ENCODE data around the gene CDH8.

The CDH8 gene

GRCh38 chr16:62010186-62010585, 26.1 kb downstream of the CDH8 start:
- H3K36me3 Mint-ChIP-seq (ENCODE audit: low read depth), result no peaks in the 10 kb centered on the region
- H3K9me3 Mint-ChIP-seq, result peaks cover 9% of the 10 kb centered on the region
- H3K4me1 Mint-ChIP-seq (ENCODE audit: low read depth), result no peaks in the 10 kb centered on the region
- no peak overlapping the region for H3K4me3 Mint-ChIP-seq
- H3K27ac Mint-ChIP-seq, result no peak overlapping the region
- no peaks in the 10 kb centered on the region for H3K27me3 Mint-ChIP-seq

DNA sequence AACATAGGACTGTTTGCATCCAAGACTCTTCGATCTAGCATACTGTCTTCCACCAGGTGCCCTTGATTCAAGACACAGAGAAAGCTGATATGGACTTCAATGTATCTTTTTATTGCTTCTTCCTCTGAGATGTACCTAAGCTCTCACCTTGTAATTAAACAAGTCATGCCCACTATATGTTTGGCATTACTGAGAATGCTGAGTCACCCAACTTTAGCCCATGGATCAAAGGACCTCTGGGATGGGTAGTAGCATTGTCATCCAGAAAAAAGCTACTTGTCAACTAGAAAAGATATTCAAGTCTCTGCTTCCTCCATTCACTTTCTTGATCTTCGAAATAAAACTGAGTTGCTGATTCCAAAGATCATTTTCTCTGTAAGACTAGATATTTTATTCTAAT, 37.8 kb downstream of the CDH8 start:
- Mint-ChIP-seq H3K9me3 (peaks cover 12% of the 10 kb centered on the region), H3K27ac (no peak overlapping the region), H3K4me1 (ENCODE audit: low read depth) (no peaks in the 10 kb centered on the region), H3K36me3 (ENCODE audit: low read depth) (no peaks in the 10 kb centered on the region), H3K27me3 (no peaks in the 10 kb centered on the region), H3K4me3 (no peak overlapping the region)

DNA sequence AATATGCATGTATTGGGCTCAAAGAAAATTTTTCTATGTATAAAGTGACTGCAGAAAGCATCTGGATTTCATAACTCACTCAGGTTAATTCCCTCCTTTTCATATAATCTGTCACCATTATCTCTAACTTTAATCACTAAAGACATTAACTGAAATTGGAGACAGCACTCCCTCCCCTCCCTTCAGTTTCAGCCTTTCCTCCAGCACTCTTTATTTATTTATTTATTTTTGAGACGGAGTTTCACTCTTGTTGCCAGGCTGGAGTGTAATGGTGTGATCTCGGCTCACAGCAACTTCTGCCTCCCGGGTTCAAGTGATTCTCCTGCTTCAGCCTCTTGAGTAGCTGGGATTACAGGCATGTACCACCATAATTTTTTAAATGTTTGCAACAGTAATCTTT, 43.1 kb downstream of the CDH8 start:
- no peaks in the 10 kb centered on the region for H3K4me1 Mint-ChIP-seq (ENCODE audit: low read depth)
- no peaks in the 10 kb centered on the region for H3K36me3 Mint-ChIP-seq (ENCODE audit: low read depth)
- no peaks in the 10 kb centered on the region for H3K27me3 Mint-ChIP-seq
- H3K4me3 Mint-ChIP-seq, result no peak overlapping the region
- H3K9me3 Mint-ChIP-seq, result peaks cover 20% of the 10 kb centered on the region
- no peak overlapping the region for H3K27ac Mint-ChIP-seq

GRCh38 chr16:61987474-61988012, 48.7 kb downstream of the CDH8 start:
- Mint-ChIP-seq H3K9me3 (peaks cover 16% of the 10 kb centered on the region), H3K4me1 (ENCODE audit: low read depth) (no peaks in the 10 kb centered on the region), H3K36me3 (ENCODE audit: low read depth) (no peaks in the 10 kb centered on the region), H3K27ac (no peak overlapping the region), H3K4me3 (no peak overlapping the region), H3K27me3 (no peaks in the 10 kb centered on the region)

DNA sequence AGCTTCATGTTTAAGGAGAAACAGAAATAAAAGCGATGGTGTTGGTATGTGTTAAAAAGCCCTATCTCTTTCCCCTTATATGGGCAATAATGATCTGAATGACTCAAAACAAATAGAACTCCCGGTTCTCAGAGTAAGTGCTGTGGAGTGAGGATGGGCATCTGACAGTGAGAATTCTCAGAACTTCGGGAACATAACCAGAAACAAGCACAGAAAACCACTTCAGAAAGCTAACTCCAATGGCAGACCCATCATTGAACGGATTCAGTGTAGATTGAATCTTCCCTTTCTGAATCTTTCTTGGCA, 67.2 kb downstream of the CDH8 start:
- Mint-ChIP-seq H3K27ac (no peak overlapping the region), H3K27me3 (no peaks in the 10 kb centered on the region), H3K4me1 (ENCODE audit: low read depth) (no peaks in the 10 kb centered on the region), H3K36me3 (ENCODE audit: low read depth) (no peaks in the 10 kb centered on the region), H3K4me3 (no peak overlapping the region), H3K9me3 (peaks cover 20% of the 10 kb centered on the region)

DNA sequence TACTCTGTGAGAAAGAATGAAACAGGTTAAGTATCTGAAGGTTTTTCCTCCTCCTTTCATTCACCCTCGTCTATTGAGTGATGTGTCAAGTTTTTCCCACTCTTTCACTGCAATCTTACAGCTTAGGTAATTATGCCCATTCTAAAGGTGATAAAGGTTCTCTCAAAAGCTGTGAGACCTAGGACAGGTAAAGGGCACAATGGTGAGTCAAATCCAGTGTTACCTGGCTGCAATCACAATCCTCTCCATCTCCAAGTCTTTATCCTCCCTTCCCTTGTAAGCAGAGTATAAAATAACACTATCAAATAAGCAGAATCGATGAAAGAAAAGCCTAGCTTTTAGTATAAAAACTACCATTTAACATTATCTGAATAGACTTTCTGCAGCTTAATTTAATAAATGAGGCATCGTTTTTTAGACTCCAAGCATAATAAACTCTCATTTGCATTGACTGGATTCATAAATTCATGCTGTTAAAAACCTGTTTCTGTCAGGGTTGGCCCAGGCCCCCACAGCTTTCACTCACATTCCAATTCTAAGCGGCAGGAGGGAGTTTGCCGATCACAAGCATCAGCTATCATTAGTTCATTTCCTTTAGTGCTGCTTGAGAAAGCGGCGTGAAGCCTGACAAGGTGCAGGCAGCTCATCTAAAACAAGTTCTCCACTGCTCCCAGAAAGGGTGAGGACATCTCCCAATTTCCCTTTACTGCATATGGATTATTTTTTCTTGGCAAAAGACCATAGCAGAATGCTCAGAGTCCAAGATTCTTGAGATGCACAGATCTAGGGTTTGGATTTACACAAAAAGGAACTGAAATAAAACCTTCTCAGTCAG, 67.8 kb downstream of the CDH8 start:
- H3K36me3 Mint-ChIP-seq (ENCODE audit: low read depth), result no peaks in the 10 kb centered on the region
- no peaks in the 10 kb centered on the region for H3K4me1 Mint-ChIP-seq (ENCODE audit: low read depth)
- H3K9me3 Mint-ChIP-seq, result peaks cover 19% of the 10 kb centered on the region
- no peak overlapping the region for H3K27ac Mint-ChIP-seq
- no peaks in the 10 kb centered on the region for H3K27me3 Mint-ChIP-seq
- no peak overlapping the region for H3K4me3 Mint-ChIP-seq

DNA sequence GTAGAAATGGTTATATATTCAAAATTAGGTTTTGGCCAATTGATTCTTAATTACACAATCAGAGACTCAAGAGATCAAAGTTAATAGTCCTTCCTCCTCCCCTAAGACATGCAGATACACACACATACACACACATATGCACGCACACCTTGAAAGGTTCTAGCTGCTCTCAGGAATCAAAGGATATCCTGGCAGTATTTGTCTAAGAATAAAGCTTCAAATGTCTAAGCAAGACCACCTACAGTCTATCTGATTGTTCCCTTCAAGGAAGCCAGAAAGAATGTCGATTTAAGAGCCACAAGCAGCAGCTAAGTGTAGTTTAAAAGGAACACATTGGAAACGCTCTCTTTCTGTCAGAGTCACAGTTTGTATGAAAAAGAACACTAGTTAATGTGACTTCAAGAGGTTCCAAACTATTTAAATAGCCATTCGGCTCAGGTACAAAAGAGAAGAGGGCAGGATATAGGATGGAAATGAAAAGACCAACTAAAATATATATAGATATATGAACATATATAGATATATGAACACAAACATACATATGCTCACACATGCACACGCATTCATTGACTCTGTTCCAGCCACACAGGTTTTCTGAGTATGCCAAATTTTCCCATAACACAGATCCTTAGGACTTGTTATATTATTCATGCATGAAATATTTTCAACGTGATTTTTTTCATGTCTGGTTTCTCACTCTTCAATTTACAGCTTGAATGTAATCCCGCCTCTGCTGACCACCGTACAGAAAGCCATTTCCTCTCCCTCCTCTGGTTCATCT, 79.0 kb downstream of the CDH8 start:
- Mint-ChIP-seq H3K27me3 (no peaks in the 10 kb centered on the region), H3K9me3 (peaks cover 18% of the 10 kb centered on the region), H3K4me3 (no peak overlapping the region), H3K4me1 (ENCODE audit: low read depth) (no peaks in the 10 kb centered on the region), H3K27ac (no peak overlapping the region), H3K36me3 (ENCODE audit: low read depth) (no peaks in the 10 kb centered on the region)

- Mint-ChIP-seq H3K4me3 (no peak overlapping the region), H3K9me3 (peaks cover 12% of the 10 kb centered on the region), H3K27me3 (no peaks in the 10 kb centered on the region), H3K36me3 (ENCODE audit: low read depth) (no peaks in the 10 kb centered on the region), H3K27ac (no peak overlapping the region), H3K4me1 (ENCODE audit: low read depth) (no peaks in the 10 kb centered on the region)
Measured at GRCh38 chr16:61952841-61953240, 83.4 kb downstream of the CDH8 start.

GRCh38 chr16:61948414-61948813, 87.8 kb downstream of the CDH8 start:
- Mint-ChIP-seq H3K36me3 (ENCODE audit: low read depth) (no peaks in the 10 kb centered on the region), H3K4me3 (no peak overlapping the region), H3K9me3 (peaks cover 15% of the 10 kb centered on the region), H3K27ac (no peak overlapping the region), H3K4me1 (ENCODE audit: low read depth) (no peaks in the 10 kb centered on the region), H3K27me3 (no peaks in the 10 kb centered on the region)

DNA sequence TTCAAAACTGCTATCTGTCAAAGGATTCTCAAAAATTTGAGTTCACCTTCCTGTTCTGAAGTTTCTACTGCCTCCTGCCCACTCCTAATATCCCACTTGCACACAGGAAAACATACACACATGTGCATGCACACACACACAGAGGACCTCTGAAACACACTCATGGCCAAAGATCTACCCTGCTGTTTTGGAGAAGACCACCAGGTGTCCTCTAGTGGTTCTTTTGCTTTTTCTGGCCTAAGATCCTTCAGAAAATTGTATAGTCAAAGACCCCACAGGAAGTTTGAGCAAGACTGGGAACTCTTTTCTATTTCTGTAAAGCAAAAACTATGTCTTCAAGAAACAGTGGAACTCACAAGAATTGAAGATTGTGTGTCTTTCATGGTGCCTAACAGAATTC, 90.2 kb downstream of the CDH8 start:
- no peaks in the 10 kb centered on the region for H3K36me3 Mint-ChIP-seq (ENCODE audit: low read depth)
- H3K27me3 Mint-ChIP-seq, result no peaks in the 10 kb centered on the region
- H3K9me3 Mint-ChIP-seq, result peaks cover 15% of the 10 kb centered on the region
- no peak overlapping the region for H3K4me3 Mint-ChIP-seq
- no peaks in the 10 kb centered on the region for H3K4me1 Mint-ChIP-seq (ENCODE audit: low read depth)
- no peak overlapping the region for H3K27ac Mint-ChIP-seq

- no peaks in the 10 kb centered on the region for H3K36me3 Mint-ChIP-seq (ENCODE audit: low read depth)
- H3K4me1 Mint-ChIP-seq (ENCODE audit: low read depth), result no peaks in the 10 kb centered on the region
- peaks cover 15% of the 10 kb centered on the region for H3K9me3 Mint-ChIP-seq
- H3K27ac Mint-ChIP-seq, result no peak overlapping the region
- no peaks in the 10 kb centered on the region for H3K27me3 Mint-ChIP-seq
- no peak overlapping the region for H3K4me3 Mint-ChIP-seq
Measured at GRCh38 chr16:61945511-61945910, 90.7 kb downstream of the CDH8 start.

- no peaks in the 10 kb centered on the region for H3K36me3 Mint-ChIP-seq (ENCODE audit: low read depth)
- H3K27me3 Mint-ChIP-seq, result no peaks in the 10 kb centered on the region
- H3K9me3 Mint-ChIP-seq, result peaks cover 15% of the 10 kb centered on the region
- no peak overlapping the region for H3K4me3 Mint-ChIP-seq
- no peak overlapping the region for H3K27ac Mint-ChIP-seq
- H3K4me1 Mint-ChIP-seq (ENCODE audit: low read depth), result no peaks in the 10 kb centered on the region
Measured at GRCh38 chr16:61944004-61944403, 92.2 kb downstream of the CDH8 start.

- Mint-ChIP-seq H3K4me1 (ENCODE audit: low read depth) (no peaks in the 10 kb centered on the region), H3K4me3 (no peak overlapping the region), H3K27ac (no peak overlapping the region), H3K9me3 (peaks cover 3% of the 10 kb centered on the region), H3K36me3 (ENCODE audit: low read depth) (no peaks in the 10 kb centered on the region), H3K27me3 (no peaks in the 10 kb centered on the region)
Measured at GRCh38 chr16:61940611-61941010, 95.6 kb downstream of the CDH8 start.

DNA sequence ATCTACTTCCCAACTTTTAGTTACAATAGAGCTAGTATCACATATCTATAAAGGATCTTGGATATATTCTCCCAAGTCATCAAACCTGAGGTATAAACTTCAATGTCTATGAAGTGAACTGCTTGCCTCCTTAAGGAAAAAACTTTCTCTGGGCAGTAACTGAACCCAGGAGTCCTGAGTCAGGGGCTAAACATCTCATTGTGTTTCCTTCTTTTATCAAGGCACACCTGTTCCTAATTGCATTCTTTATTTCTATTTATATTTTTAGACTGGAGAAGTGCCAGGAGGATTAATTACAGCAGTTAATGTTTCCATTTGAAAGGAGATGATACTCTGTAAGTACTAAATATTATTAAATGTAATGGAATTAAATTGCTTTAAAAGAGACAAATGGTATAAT, 98.6 kb downstream of the CDH8 start:
- H3K4me1 Mint-ChIP-seq (ENCODE audit: low read depth), result no peaks in the 10 kb centered on the region
- no peak overlapping the region for H3K4me3 Mint-ChIP-seq
- no peak overlapping the region for H3K27ac Mint-ChIP-seq
- no peaks in the 10 kb centered on the region for H3K9me3 Mint-ChIP-seq
- H3K27me3 Mint-ChIP-seq, result no peaks in the 10 kb centered on the region
- no peaks in the 10 kb centered on the region for H3K36me3 Mint-ChIP-seq (ENCODE audit: low read depth)

DNA sequence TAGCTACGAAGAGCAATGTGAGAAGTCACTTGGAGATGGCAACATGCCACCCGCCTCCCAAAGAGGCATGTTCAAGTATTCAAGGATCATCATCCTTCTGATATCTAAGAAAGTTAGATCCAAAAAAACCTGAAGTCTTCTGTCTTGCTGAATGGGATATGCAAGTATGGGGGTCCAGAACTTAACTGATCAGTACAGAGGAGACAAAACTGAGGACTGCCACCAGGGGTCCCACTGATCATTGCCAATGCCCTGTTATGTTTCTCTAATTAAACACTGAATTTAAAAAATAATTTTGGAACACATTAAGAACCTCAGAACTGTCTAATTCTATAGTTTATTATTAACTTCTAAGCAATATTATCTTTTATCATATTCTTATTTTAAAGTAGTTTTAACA, 99.7 kb downstream of the CDH8 start:
- no peaks in the 10 kb centered on the region for H3K27me3 Mint-ChIP-seq
- no peak overlapping the region for H3K4me3 Mint-ChIP-seq
- no peaks in the 10 kb centered on the region for H3K36me3 Mint-ChIP-seq (ENCODE audit: low read depth)
- no peak overlapping the region for H3K27ac Mint-ChIP-seq
- H3K9me3 Mint-ChIP-seq, result no peaks in the 10 kb centered on the region
- no peaks in the 10 kb centered on the region for H3K4me1 Mint-ChIP-seq (ENCODE audit: low read depth)

Data from stimulated activated naive CD8-positive, alpha-beta T cell treated with anti-CD3 and anti-CD28 coated beads, Interleukin-15, Interleukin-2, amounts not matched to agents 100 ng/mL and 50 ng/mL, for 24 hours (primary cell).